Measurements from ENCODE around the gene ARL15. TPM values are rescaled to one million over a fixed set of nuclear protein-coding genes. Genes with fewer than 3 reads are reported as not detected.

The ARL15 gene
- polyA plus RNA-seq, 1 donor, result 24.6 TPM

- no peak for DNase-seq
Measured at GRCh38 chr5:53980061-53980460, 330.3 kb downstream of the ARL15 start.

GRCh38 chr5:53974021-53974420, 336.4 kb downstream of the ARL15 start:
- DNase-seq, result no peak

DNA sequence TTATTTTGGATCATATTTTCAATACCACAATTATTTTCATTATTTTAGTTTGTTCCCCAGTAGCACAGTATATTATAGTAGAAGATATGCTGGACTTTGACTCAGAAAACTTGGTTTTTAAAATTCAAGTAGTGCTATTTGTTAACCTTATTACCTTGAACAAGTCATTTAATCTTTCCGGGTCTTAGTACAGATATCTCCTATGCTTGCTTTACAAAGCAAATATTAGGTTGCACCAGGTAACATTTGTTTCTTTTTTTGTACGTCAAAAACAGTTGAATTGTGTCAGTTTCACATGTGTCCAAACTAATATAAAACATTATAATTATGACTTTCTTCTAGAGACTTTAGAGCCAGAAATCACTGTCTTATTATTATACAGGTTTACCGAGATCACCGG, 338.1 kb downstream of the ARL15 start:
- DNase-seq, result no peak

- DNase-seq, result peak; percentile 48
Measured at GRCh38 chr5:53971551-53971950, 338.8 kb downstream of the ARL15 start.

- DNase-seq, result peak; percentile 56
Measured at GRCh38 chr5:53971131-53971530, 339.2 kb downstream of the ARL15 start.

DNA sequence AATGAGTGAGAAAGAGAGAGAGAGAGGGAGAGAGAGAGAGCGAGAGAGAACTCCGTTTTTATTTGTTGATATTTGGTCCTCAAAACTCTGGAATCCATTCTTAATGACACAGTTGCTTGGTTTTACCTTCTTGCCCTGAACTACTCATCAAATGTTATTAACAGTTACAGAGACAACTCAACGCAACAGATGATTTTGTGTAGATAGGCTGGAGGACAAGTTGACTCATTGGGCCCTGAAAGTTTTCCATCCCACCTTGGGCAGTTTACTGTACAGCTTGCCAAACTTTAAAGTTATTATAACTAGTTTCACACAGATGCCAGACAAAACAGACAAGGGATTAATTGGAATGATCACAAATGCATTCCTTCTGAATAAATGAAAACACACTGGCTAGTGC, 339.9 kb downstream of the ARL15 start:
- DNase-seq, result no peak

GRCh38 chr5:53969176-53969730, 341.1 kb downstream of the ARL15 start:
- DNase-seq, result no peak

DNA sequence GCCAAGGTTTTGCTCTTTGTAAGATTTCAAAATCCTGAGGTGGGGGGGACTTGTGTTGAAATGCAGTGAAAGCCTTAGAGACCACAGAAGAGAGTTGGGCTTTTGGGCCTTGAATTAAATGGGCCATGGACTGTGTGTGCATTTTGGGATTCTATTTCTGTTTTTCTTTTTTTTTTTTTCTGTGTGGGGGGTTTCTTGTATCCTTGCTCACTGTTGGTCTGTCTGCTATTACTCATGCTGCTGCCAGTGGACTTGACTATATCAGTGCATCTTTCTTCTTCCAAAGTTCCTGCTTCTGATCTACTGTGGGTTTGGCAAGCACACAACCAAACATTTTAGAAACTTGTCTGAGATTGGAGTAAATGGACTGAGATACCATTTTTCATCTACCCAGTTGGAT, 344.9 kb downstream of the ARL15 start:
- DNase-seq, result no peak

GRCh38 chr5:53963958-53964357, 346.4 kb downstream of the ARL15 start:
- no peak for DNase-seq

- no peak for DNase-seq
Measured at GRCh38 chr5:53962306-53962705, 348.1 kb downstream of the ARL15 start.

- no peak for DNase-seq
Measured at GRCh38 chr5:53956632-53957031, 353.7 kb downstream of the ARL15 start.

DNA sequence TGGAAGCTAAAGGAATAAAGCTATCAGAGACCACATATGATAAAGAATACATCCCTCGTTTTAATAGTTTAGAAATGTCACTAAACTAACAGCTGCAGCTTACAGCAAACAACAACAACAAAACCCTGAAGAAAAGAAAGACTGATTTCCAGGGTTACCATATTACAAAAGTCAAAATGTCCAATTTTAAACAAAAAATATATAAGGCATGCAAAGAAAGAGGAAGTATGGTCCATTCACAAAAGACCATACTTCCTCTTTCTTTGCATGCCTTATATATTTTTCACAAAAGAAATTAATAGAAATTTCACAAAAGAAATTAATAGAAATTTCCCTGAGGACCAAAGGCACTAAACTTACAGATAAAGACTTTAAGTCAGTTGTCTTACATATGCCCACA, 354.2 kb downstream of the ARL15 start:
- DNase-seq, result no peak

GRCh38 chr5:53950621-53951020, 359.8 kb downstream of the ARL15 start:
- peak; percentile 32 for DNase-seq

GRCh38 chr5:53948598-53948997, 361.8 kb downstream of the ARL15 start:
- DNase-seq, result no peak

DNA sequence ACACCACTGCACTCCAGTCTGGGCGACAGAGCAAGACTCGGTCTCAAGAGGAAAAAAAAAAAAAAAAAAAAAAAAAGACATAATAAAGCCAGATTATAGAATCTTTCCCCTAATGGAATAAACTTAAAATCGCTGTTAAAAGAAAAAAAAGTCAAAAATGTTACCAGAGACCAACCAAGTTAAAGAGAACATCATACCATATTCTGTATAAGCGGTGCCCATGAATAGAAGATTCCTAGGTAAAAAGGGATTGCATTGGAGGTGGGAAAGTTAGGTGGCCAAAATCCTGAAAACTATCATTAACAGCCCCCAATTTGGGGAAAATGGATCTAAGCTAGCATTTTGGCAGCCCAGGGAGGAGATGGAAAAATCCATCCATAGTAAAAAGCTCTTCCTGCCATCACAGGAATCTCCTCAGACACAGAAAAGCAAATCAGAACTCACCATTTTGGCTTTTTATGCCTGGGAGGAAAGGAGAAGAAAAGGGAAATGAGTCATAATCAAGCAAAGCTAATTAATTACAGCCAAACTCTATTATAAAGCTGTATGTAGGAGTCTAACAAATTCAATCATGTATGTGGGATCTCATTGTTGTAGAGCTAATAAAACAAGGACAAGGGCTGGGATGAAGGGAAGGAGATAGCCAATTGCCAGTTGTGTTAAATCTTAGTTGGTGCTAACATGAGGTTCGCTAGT, 363.8 kb downstream of the ARL15 start:
- no peak for DNase-seq

GRCh38 chr5:53944981-53945380, 365.4 kb downstream of the ARL15 start:
- no peak for DNase-seq

- no peak for DNase-seq
Measured at GRCh38 chr5:53943938-53944337, 366.4 kb downstream of the ARL15 start.

DNA sequence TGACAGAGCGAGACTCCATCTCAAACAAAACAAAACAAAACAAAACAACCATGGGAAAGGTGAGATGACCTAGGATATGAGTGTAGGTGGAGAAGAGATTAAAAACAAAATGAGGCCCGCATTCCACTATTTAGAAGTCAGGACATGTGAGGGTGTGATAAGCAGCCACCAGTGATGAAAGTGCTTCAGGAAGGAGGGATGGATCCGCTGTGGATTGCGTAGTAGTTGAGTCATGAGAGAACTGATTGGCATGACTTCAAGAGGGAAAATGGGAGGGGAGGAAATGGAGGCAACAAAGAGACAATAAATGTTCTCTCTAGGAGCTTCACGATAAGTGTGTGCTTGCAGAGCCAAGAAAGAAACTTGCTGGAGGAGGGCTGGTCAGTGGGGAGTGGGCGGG, 367.6 kb downstream of the ARL15 start:
- DNase-seq, result no peak

DNA sequence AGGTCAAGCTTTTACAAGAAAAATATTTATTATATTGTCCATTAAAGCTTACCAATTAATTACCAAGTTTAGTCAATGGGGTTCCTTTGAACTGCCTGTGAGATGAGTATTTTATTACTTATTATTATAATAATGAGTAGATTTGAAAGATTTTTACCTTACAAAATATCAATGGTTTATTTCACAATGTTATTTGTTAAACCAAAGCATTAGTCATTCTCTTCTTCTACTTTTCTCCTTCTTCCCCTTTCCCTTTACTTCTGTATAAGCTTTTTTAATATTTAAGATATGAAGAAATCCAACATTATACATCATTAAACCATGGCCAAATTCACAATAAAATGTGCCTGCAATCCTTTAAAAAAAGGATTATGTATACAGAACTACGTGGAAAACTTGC, 369.5 kb downstream of the ARL15 start:
- no peak for DNase-seq

- no peak for DNase-seq
Measured at GRCh38 chr5:53937467-53937866, 372.9 kb downstream of the ARL15 start.

DNA sequence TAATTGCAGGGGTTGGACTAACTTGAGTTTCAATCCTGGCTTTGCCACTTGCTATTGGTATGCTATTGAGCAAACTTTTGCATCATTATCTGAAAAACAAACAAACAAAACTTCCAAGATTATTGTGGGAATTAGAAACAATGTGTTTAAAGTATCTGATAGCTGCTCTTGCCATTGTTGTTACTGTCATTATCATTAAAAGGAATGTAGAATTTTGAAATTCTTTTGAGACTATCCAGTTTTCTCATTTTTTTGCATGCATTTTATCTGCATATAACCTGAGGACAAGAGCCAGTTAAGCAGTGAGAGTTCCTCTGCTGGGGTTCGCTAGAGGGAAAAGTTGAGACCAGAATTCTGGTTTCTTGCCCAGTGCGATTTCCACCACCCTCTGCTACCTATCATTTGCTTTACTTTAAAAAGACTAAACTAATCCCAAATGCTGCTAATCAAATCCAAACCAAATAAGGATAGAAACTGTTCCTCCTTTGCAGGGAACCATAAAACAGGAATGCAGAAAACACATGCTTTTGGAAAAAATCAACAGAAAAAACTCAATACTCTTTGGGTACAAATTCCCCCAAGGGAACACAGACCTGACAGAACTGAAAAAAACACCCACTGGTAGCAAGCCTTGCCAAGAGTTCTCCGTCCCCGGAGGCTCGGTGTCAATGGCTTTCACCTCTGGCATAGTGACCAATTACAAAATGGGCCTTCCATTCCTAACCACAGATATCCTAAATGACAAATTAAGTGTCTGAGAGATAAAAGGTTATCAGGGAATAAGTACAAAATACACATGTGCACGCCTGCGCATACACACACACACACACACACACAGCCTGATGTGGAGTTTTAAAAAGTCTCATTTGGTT, 373.7 kb downstream of the ARL15 start:
- DNase-seq, result no peak

DNA sequence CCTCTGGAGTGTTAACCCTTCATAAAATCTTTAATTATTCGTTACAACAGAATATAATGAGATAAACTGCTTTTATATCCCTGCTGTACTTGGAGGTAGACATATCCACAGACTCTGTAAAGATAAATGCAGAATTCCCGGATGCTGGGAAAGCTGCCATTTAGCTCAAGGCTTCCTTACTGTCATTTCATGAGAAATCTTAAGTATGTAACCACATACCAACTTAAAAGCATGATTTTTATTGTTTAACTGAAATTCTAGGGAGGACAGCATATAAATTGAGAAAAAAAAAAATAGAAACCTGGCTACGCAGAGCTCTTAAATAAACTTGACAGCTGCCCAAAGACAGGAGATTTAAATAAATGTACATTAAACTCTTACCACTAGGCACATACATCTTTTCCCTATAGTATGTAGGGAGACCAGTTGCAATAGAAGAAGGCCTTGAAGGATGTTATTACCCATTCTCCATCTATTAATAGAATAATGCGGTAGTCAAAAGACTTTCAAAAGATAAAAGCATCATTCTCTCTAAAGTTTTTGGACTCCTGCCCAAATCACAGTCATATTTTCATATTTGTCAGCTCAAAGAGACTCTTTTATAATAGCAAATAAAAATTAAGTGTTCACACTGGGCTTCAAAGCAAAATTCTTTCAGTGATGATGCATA, 376.1 kb downstream of the ARL15 start:
- no peak for DNase-seq

- DNase-seq, result no peak
Measured at GRCh38 chr5:53932351-53932750, 378.0 kb downstream of the ARL15 start.
